GM21576 (cell line): ENCODE results near the gene CCL28.

Source experiments
- ATAC-seq: cut with Tn5 transposase; IDR thresholded peaks from one replicate; pipeline ENCODE4 v1.9.1; 2021; ENCODE audit warnings: mild to moderate bottlenecking, moderate library complexity; ENCODE audit not compliant: unreplicated experiment

Gene CCL28

GRCh38 chr5:43358726-43359125 is 53.5 kb downstream of the CCL28 start:
- no peak for ATAC-seq

DNA sequence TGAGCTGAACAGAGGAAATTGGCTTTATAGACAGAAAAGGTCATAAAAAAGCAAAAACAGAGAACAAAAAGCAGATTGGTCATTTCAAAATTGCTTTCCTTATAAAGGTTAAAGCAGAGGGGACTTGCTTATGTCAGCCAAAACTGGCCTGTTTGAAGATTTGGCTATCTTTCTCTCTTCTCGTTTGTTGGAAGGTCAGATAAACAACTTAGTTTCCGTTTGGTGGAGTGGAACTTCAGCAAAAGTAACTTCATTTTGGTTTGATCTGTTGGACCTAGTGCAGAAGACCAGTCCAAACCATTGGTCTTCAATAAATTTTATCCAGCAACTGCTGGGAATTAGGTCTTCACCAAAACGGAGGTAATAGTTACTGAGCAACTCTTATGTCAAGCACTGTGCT is 53.9 kb downstream of the CCL28 start:
- ATAC-seq, result no peak

DNA sequence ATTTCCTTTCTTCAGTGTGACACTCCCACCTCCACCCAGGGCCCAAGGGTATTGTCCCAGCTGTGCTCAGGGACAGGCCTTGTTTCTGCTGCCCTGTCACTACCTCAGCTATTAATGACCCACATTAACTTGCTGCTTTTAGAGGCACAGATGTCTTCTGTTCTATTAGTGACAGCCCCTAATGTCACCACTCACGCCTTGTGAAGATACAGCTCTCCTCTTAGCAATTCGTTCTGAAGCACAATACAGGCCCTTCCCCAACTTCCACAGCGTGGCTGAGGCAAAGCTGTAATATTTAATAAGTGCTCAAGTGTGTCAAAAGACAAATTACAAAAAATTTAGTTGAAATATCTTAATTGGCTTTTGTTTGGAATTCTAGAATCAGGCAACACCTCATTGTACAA is 54.3 kb downstream of the CCL28 start:
- ATAC-seq, result no peak

DNA sequence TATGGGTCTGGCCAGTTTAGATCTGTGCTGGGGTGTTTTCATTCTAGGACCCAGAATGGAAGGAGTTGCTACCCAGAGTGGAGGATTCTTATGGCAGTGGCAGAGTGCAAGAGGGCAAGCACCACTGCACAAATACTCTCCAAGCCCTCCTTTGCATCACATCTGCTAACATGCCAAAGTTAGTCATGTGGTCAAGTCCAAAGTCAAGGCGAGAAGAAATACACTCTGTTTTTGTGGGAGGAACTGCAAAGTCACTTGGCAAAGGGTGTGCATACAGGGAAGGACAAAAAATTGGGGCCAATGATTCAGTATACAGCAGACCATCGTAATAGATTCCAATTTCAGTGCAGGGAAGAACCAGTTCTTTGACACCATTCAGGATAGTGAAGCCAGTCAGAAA is 55.1 kb downstream of the CCL28 start:
- ATAC-seq, result no peak

- ATAC-seq, result no peak
Observed at GRCh38 chr5:43354774-43355173, 57.4 kb downstream of the CCL28 start.

DNA sequence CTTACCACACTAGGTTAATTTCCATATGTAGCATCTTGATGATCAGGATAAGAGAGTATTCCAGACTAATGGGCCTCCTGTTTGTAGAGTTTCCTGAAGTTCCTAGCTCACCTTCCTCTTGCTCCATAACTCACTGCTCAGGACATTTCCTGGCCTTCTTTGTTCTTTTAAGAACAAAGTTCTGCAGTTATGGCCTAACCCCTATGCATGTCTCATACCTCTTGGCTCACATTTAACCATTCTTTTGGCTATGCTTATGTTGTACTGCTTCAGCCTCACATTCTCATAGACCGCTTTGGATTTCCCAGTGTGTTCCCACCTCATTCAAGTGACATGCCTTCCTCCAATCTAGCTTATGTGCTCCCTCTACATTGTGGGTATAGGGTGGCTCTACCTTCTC is 58.5 kb downstream of the CCL28 start:
- no peak for ATAC-seq

GRCh38 chr5:43352915-43353314 is 59.3 kb downstream of the CCL28 start:
- ATAC-seq, result no peak

DNA sequence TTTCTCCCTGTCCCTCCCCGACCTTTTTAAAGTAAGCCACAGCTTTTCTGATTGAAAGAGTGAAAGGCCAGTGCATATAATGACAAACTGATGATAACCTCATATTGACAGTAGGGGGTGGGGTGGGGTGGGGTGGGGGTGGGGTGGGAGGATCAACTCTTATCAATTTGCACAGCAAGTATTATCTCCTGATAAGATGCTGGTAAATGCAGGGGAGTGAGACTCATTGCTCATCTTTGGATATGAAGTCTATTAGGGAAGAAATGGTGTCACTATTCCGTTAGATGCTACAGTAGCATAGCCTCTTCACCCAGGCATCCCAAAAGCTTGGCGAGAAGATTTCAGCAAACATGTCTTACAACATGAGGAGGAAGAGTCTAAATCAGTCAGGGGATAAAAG is 60.1 kb downstream of the CCL28 start:
- ATAC-seq, result no peak

GRCh38 chr5:43348861-43349363 is 63.3 kb downstream of the CCL28 start:
- ATAC-seq, result no peak

DNA sequence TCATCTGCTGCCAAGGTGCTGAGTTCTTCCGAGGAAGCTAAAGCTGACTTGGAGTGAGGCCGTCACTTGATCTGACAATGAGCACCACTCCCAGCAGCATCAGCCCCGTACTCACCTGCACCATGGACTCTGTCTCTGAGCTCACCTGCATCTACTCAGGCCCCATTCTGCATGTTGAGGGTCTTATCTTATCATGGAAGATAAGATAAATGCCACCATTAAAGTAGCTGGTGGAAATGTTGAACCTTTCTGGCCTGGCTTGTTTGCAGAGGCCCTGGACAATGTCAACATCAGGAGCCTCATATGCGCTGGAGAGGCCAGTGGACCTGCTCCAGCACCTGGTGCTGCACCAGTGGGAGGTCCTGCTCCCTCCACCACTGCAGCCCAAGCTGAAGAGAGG is 64.0 kb downstream of the CCL28 start:
- no peak for ATAC-seq

DNA sequence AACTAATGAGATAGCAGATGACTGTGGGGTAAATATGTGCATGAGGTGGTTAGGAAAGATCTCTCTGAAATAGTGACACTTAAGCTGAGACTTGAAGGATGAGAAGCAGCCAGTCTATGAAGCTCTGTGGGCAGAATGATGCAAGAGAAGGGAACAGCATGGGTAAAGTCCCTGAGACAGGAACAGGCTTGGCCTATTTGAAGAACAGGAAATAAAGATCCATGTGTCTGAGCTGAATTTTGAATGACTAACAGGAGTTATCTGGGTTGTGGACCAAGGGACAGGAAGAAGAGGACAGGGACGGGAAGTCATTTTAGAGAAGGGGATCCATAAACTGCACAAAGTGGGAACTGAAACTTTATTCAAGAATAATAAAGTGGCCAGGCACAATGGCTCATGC is 73.3 kb downstream of the CCL28 start:
- no peak for ATAC-seq

- ATAC-seq, result no peak
Observed at GRCh38 chr5:43336159-43336558, 76.0 kb downstream of the CCL28 start.

DNA sequence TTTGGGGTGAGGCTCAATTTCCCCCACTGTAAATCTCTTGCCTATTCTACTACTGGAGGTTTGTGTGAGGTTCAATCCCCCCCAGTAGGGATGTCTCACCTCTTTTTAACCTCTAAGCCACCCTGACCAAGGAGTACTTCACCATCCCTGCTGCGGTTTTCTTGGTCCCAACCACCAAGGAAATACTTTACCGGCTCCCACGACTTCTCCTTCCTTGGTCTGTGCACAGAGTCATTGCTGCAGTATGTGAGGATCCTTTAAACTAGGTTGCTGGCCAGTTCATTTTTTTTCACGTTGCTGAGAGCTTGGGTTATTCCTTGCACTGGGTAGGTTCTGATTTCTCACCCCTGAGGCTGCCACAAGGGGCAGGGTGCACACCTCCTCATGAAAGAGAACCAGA is 76.5 kb downstream of the CCL28 start:
- ATAC-seq, result no peak

DNA sequence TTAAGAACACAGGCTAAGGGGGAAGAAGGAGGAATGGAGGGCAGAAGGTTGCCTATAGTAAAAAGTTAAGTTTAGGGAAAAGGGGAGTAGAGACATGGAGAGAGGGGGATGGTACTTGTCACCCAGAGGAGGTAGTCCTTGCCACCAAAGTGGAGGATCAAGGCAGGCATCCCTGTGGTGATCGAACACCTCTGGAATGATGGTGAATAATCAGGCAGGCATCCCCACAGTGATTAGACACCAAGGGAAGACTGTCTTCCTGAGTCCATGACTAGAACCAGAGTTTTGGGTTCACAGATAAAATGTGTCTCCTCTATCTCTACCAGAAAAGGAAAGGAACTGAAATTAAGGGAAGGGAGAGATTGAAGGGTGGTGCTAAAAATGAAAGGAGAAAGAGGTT is 79.8 kb downstream of the CCL28 start:
- ATAC-seq, result no peak
